Measurements from ENCODE around the gene SF3B4.
A peak's percentile ranks its signal among the peaks of the same experiment; 100 is the strongest.
"Not testable (repeated sequence)": the region's sequence is repeated elsewhere in the genome, so short reads cannot be mapped to it uniquely, and the experiment has no call there.

The SF3B4 gene

GRCh38 chr1:149927563-149928400 is at the start of gene SF3B4:
Gene SF3B4 (minus strand): TSS chr1:149927803. CDS start chr1:149927759, 44 bp downstream.
- DNase-seq (ENCODE audit: low read depth, low spot score), result peak; percentile 80

GRCh38 chr1:149977345-149977744 is 49.7 kb upstream of the SF3B4 start:
- DNase-seq (ENCODE audit: low read depth, low spot score), result no peak

GRCh38 chr1:149972547-149972946 is 44.9 kb upstream of the SF3B4 start:
- no peak for DNase-seq (ENCODE audit: low read depth, low spot score)

- DNase-seq (ENCODE audit: low read depth, low spot score), result no peak
Measured at GRCh38 chr1:149967646-149968045, 40.0 kb upstream of the SF3B4 start.

GRCh38 chr1:149967041-149967440 is 39.4 kb upstream of the SF3B4 start:
- no peak for DNase-seq (ENCODE audit: low read depth, low spot score)

- no peak for DNase-seq (ENCODE audit: low read depth, low spot score)
Measured at GRCh38 chr1:149966405-149966804, 38.8 kb upstream of the SF3B4 start.

GRCh38 chr1:149965440-149965839 is 37.8 kb upstream of the SF3B4 start:
- no peak for DNase-seq (ENCODE audit: low read depth, low spot score)

- no peak for DNase-seq (ENCODE audit: low read depth, low spot score)
Measured at GRCh38 chr1:149963358-149963757, 35.8 kb upstream of the SF3B4 start.

- DNase-seq (ENCODE audit: low read depth, low spot score), result no peak
Measured at GRCh38 chr1:149962736-149963135, 35.1 kb upstream of the SF3B4 start.

GRCh38 chr1:149962039-149962647 is 34.5 kb upstream of the SF3B4 start:
- peak; percentile 37 for DNase-seq (ENCODE audit: low read depth, low spot score)

- DNase-seq (ENCODE audit: low read depth, low spot score), result not testable (repeated sequence)
Measured at GRCh38 chr1:149957548-149957947, 29.9 kb upstream of the SF3B4 start.

GRCh38 chr1:149949911-149950310 is 22.3 kb upstream of the SF3B4 start:
- DNase-seq (ENCODE audit: low read depth, low spot score), result no peak

GRCh38 chr1:149945206-149945605 is 17.6 kb upstream of the SF3B4 start:
- no peak for DNase-seq (ENCODE audit: low read depth, low spot score)

- no peak for DNase-seq (ENCODE audit: low read depth, low spot score)
Measured at GRCh38 chr1:149942885-149943284, 15.3 kb upstream of the SF3B4 start.

GRCh38 chr1:149942207-149942606 is 14.6 kb upstream of the SF3B4 start:
- no peak for DNase-seq (ENCODE audit: low read depth, low spot score)

- DNase-seq (ENCODE audit: low read depth, low spot score), result no peak
Measured at GRCh38 chr1:149940427-149940826, 12.8 kb upstream of the SF3B4 start.

- not testable (repeated sequence) for DNase-seq (ENCODE audit: low read depth, low spot score)
Measured at GRCh38 chr1:149938668-149939003, 11.0 kb upstream of the SF3B4 start.

GRCh38 chr1:149937759-149938158 is 10.2 kb upstream of the SF3B4 start:
- no peak for DNase-seq (ENCODE audit: low read depth, low spot score)

GRCh38 chr1:149936992-149937705 is 9.5 kb upstream of the SF3B4 start:
- DNase-seq (ENCODE audit: low read depth, low spot score), result no peak

GRCh38 chr1:149936170-149936991 is 8.8 kb upstream of the SF3B4 start, which contains the start of gene MTMR11:
Gene MTMR11 (minus strand): TSS chr1:149936879. CDS start chr1:149936647, 232 bp downstream.
- DNase-seq (ENCODE audit: low read depth, low spot score), result no peak

- DNase-seq (ENCODE audit: low read depth, low spot score), result no peak
Measured at GRCh38 chr1:149934356-149934755, 6.8 kb upstream of the SF3B4 start.

- DNase-seq (ENCODE audit: low read depth, low spot score), result no peak
Measured at GRCh38 chr1:149933208-149933607, 5.6 kb upstream of the SF3B4 start.

All from brain pericyte (primary cell).